Suprapubic skin (tissue), 3 donors: ENCODE measurements around the gene AGAP1.

Experiments
- CTCF ChIP-seq, 2 donors: fragments of 200-600 bp in 1 of 2; fragments of 450-650 bp in 1 of 2; sonication (generic) in 1 of 2; IDR thresholded peaks; one replicate each; pipeline ENCODE4 v1.5.1; 2016 to 2019; ENCODE audit warnings: antibody characterized with exemption in 2 of 2, mild to moderate bottlenecking in 1 of 2, moderate library complexity in 1 of 2
- EP300 ChIP-seq: sonication (generic); formaldehyde crosslinking; IDR thresholded peaks from one replicate; pipeline ENCODE4 v1.6.1; 2017; ENCODE audit warnings: antibody characterized with exemption
- POLR2A ChIP-seq, 2 donors: fragments of 450-650 bp; IDR thresholded peaks; one replicate each; pipeline ENCODE4 v1.6.1; 2017; ENCODE audit warnings: antibody characterized with exemption in 2 of 2, mild to moderate bottlenecking in 2 of 2, moderate library complexity in 2 of 2

DNA sequence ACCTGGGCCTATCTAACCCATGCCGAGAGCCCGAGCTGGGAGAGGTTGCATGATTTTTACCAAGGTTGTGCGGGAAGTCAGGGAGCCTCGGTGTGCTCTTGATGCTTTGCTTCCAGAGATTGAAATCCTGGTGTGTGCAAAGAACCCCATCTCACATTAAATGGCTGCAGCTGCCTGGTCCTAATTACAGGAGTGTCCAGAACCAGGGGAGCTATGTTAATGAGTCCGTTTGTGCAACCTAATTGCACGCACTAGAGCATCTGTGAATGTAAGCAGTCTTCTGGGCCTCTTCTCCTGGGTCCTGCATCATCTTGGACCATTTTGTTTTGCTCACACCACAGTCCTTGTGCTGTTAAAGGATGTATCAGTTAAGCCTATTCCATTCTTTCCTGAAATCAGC is 263.8 kb downstream of the AGAP1 start:
- TF ChIP-seq CTCF (IDR thresholded peaks at IDR 0.05) (no peak), EP300 (no peak), POLR2A (IDR thresholded peaks at IDR 0.05) (no peak)
